ENCODE results near the gene SORCS2. TPM values are rescaled to one million over a fixed set of nuclear protein-coding genes. Genes with fewer than 3 reads are reported as not detected.

SORCS2 gene
- total RNA-seq, 5 donors from 2014 or later (not counting 1 experiment from before 2014, with no cell fraction given) = 0.22 TPM; not detected in 4

GRCh38 chr4:7781366-7781765, 589.0 kb downstream of the SORCS2 start:
- CTCF ChIA-PET = no interaction called here
- POLR2A ChIA-PET = no interaction called here
- ATAC-seq (replicated peaks in 1 of 4) (peak in 3 of 4 experiments; percentile 48 to 64 (median 62)), DNase-seq (no peak)
- Histone ChIP-seq H3K27ac (ENCODE audit: low read length) (no peak overlapping the region), H3K36me3 (ENCODE audit: control insufficient read depth in 2 of 2, extremely low read depth in 1 of 2, insufficient read depth in 1 of 2, low read length in 1 of 2) (peaks cover 3 to 22% of the 10 kb centered on the region in 2 donors), H3K9me3 (no peaks in the 10 kb centered on the region), H3K4me1 (ENCODE audit: control insufficient read depth in 1 of 2, extremely low read depth in 1 of 2, insufficient read depth in 2 of 2, low read length in 2 of 2) (peaks cover 7 to 30% of the 10 kb centered on the region in 2 experiments), H3K4me3 (ENCODE audit: control insufficient read depth in 1 of 2, extremely low read depth in 1 of 2, low read length in 1 of 2) (no peak overlapping the region), H3K27me3 (replicated peaks in 1 of 2; ENCODE audit: control insufficient read depth in 2 of 2, extremely low read depth in 1 of 2, insufficient read depth in 2 of 2, low read length in 1 of 2) (no peaks in the 10 kb centered on the region)
- Mint-ChIP-seq H3K4me3 (peak overlapping the region in 1 of 3 donors; percentile 26), H3K4me1 (peaks cover 10 to 63% (median 38%) of the 10 kb centered on the region in 3 donors), H3K27ac (peak overlapping the region; percentile 36 to 86), H3K9me3 (no peaks in the 10 kb centered on the region), H3K27me3 (no peaks in the 10 kb centered on the region), H3K36me3 (peaks cover 41% of the 10 kb centered on the region)
- WGBS (ENCODE audit: insufficient coverage) = 70% methylated on average over 8 of the region's 13 CpGs

GRCh38 chr4:7781993-7782392, 589.7 kb downstream of the SORCS2 start:
- no peak overlapping the region for H3K4me3 ChIP-seq (ENCODE audit: control insufficient read depth in 1 of 2, extremely low read depth in 1 of 2, low read length in 1 of 2)
- peak overlapping the region; percentile 66 to 86 for H3K27ac Mint-ChIP-seq
- H3K27me3 ChIP-seq (replicated peaks in 1 of 2; ENCODE audit: control insufficient read depth in 2 of 2, extremely low read depth in 1 of 2, insufficient read depth in 2 of 2, low read length in 1 of 2) = no peaks in the 10 kb centered on the region
- peaks cover 7 to 30% of the 10 kb centered on the region in 2 experiments for H3K4me1 ChIP-seq (ENCODE audit: control insufficient read depth in 1 of 2, extremely low read depth in 1 of 2, insufficient read depth in 2 of 2, low read length in 2 of 2)
- no peak for DNase-seq
- H3K27ac ChIP-seq (ENCODE audit: low read length) = no peak overlapping the region
- peaks cover 10 to 60% (median 38%) of the 10 kb centered on the region in 3 donors for H3K4me1 Mint-ChIP-seq
- H3K9me3 ChIP-seq = no peaks in the 10 kb centered on the region
- no peaks in the 10 kb centered on the region for H3K27me3 Mint-ChIP-seq
- 93% methylated on average over 15 of the region's 17 CpGs for WGBS (ENCODE audit: insufficient coverage)
- H3K36me3 ChIP-seq (ENCODE audit: control insufficient read depth in 2 of 2, extremely low read depth in 1 of 2, insufficient read depth in 1 of 2, low read length in 1 of 2) = peaks cover 3 to 22% of the 10 kb centered on the region in 2 donors
- POLR2A ChIA-PET = no interaction called here
- no peaks in the 10 kb centered on the region for H3K9me3 Mint-ChIP-seq
- H3K4me3 Mint-ChIP-seq = no peak overlapping the region
- H3K36me3 Mint-ChIP-seq = peaks cover 40% of the 10 kb centered on the region
- ATAC-seq (replicated peaks in 1 of 4) = no peak
- CTCF ChIA-PET = no interaction called here

GRCh38 chr4:7782783-7783182, 590.4 kb downstream of the SORCS2 start:
- DNase-seq (no peak), ATAC-seq (replicated peaks in 1 of 4) (no peak)
- peaks cover 36% of the 10 kb centered on the region for H3K36me3 Mint-ChIP-seq
- no peaks in the 10 kb centered on the region for H3K9me3 Mint-ChIP-seq
- H3K4me1 Mint-ChIP-seq = peaks cover 10 to 56% (median 38%) of the 10 kb centered on the region in 3 donors
- ChIA-PET POLR2A (no interaction called here), CTCF (no interaction called here)
- H3K27ac Mint-ChIP-seq = peak overlapping the region; percentile 12 to 13
- Histone ChIP-seq H3K27ac (ENCODE audit: low read length) (no peak overlapping the region), H3K36me3 (ENCODE audit: control insufficient read depth in 2 of 2, extremely low read depth in 1 of 2, insufficient read depth in 1 of 2, low read length in 1 of 2) (peaks cover 3 to 20% of the 10 kb centered on the region in 2 donors), H3K9me3 (no peaks in the 10 kb centered on the region), H3K4me3 (ENCODE audit: control insufficient read depth in 1 of 2, extremely low read depth in 1 of 2, low read length in 1 of 2) (no peak overlapping the region), H3K27me3 (replicated peaks in 1 of 2; ENCODE audit: control insufficient read depth in 2 of 2, extremely low read depth in 1 of 2, insufficient read depth in 2 of 2, low read length in 1 of 2) (no peaks in the 10 kb centered on the region), H3K4me1 (ENCODE audit: control insufficient read depth in 1 of 2, extremely low read depth in 1 of 2, insufficient read depth in 2 of 2, low read length in 2 of 2) (peaks cover 7 to 30% of the 10 kb centered on the region in 2 experiments)
- WGBS (ENCODE audit: insufficient coverage) = 52% methylated on average over 3 of the region's 8 CpGs
- no peaks in the 10 kb centered on the region for H3K27me3 Mint-ChIP-seq
- no peak overlapping the region for H3K4me3 Mint-ChIP-seq

GRCh38 chr4:7783541-7783940, 591.2 kb downstream of the SORCS2 start:
- 91% methylated on average over 8 of the region's 8 CpGs for WGBS (ENCODE audit: insufficient coverage)
- peaks cover 28% of the 10 kb centered on the region for H3K36me3 Mint-ChIP-seq
- peak overlapping the region in 1 of 2 donors; percentile 39 for H3K27ac Mint-ChIP-seq
- Histone ChIP-seq H3K9me3 (no peaks in the 10 kb centered on the region), H3K36me3 (ENCODE audit: control insufficient read depth in 2 of 2, extremely low read depth in 1 of 2, insufficient read depth in 1 of 2, low read length in 1 of 2) (peaks cover 3 to 13% of the 10 kb centered on the region in 2 donors), H3K4me3 (ENCODE audit: control insufficient read depth in 1 of 2, extremely low read depth in 1 of 2, low read length in 1 of 2) (no peak overlapping the region), H3K4me1 (ENCODE audit: control insufficient read depth in 1 of 2, extremely low read depth in 1 of 2, insufficient read depth in 2 of 2, low read length in 2 of 2) (peaks cover 7 to 30% of the 10 kb centered on the region in 2 experiments), H3K27me3 (replicated peaks in 1 of 2; ENCODE audit: control insufficient read depth in 2 of 2, extremely low read depth in 1 of 2, insufficient read depth in 2 of 2, low read length in 1 of 2) (no peaks in the 10 kb centered on the region), H3K27ac (ENCODE audit: low read length) (no peak overlapping the region)
- no peaks in the 10 kb centered on the region for H3K9me3 Mint-ChIP-seq
- H3K27me3 Mint-ChIP-seq = no peaks in the 10 kb centered on the region
- H3K4me1 Mint-ChIP-seq = peaks cover 10 to 56% (median 38%) of the 10 kb centered on the region in 3 donors
- H3K4me3 Mint-ChIP-seq = no peak overlapping the region
- ChIA-PET POLR2A (no interaction called here), CTCF (no interaction called here)
- no peak for DNase-seq
- no peak for ATAC-seq (replicated peaks in 1 of 4)

GRCh38 chr4:7784131-7784870, 592.0 kb downstream of the SORCS2 start:
- H3K27ac Mint-ChIP-seq = no peak overlapping the region
- no peaks in the 10 kb centered on the region for H3K27me3 Mint-ChIP-seq
- no peak overlapping the region for H3K4me3 Mint-ChIP-seq
- H3K36me3 ChIP-seq (ENCODE audit: control insufficient read depth in 2 of 2, extremely low read depth in 1 of 2, insufficient read depth in 1 of 2, low read length in 1 of 2) = peaks cover 0 to 12% of the 10 kb centered on the region in 2 donors
- 85% methylated on average over 8 of the region's 14 CpGs for WGBS (ENCODE audit: insufficient coverage)
- POLR2A ChIA-PET = interaction anchor here in 1 of 2 donors (0.5 kb wide), 1 partner anchor 47 kb away, joined by 4 read pairs; no protein-coding TSS in a partner anchor
- DNase-seq = no peak
- peaks cover 7 to 30% of the 10 kb centered on the region in 2 experiments for H3K4me1 ChIP-seq (ENCODE audit: control insufficient read depth in 1 of 2, extremely low read depth in 1 of 2, insufficient read depth in 2 of 2, low read length in 2 of 2)
- H3K4me1 Mint-ChIP-seq = peaks cover 10 to 49% (median 31%) of the 10 kb centered on the region in 3 donors
- no peak overlapping the region for H3K27ac ChIP-seq (ENCODE audit: low read length)
- no peak overlapping the region for H3K4me3 ChIP-seq (ENCODE audit: control insufficient read depth in 1 of 2, extremely low read depth in 1 of 2, low read length in 1 of 2)
- no peaks in the 10 kb centered on the region for H3K9me3 Mint-ChIP-seq
- H3K27me3 ChIP-seq (replicated peaks in 1 of 2; ENCODE audit: control insufficient read depth in 2 of 2, extremely low read depth in 1 of 2, insufficient read depth in 2 of 2, low read length in 1 of 2) = no peaks in the 10 kb centered on the region
- peaks cover 23% of the 10 kb centered on the region for H3K36me3 Mint-ChIP-seq
- no peaks in the 10 kb centered on the region for H3K9me3 ChIP-seq
- ATAC-seq (replicated peaks in 1 of 4) = no peak
- CTCF ChIA-PET = no interaction called here

GRCh38 chr4:7785017-7785416, 592.7 kb downstream of the SORCS2 start:
- ChIA-PET POLR2A (no interaction called here), CTCF (no interaction called here)
- WGBS (ENCODE audit: insufficient coverage) = 91% methylated on average over 4 of the region's 11 CpGs
- H3K9me3 Mint-ChIP-seq = no peaks in the 10 kb centered on the region
- H3K4me3 Mint-ChIP-seq = no peak overlapping the region
- peaks cover 24% of the 10 kb centered on the region for H3K36me3 Mint-ChIP-seq
- peaks cover 10 to 43% (median 25%) of the 10 kb centered on the region in 3 donors for H3K4me1 Mint-ChIP-seq
- Histone ChIP-seq H3K9me3 (no peaks in the 10 kb centered on the region), H3K27ac (ENCODE audit: low read length) (no peak overlapping the region), H3K4me1 (ENCODE audit: control insufficient read depth in 1 of 2, extremely low read depth in 1 of 2, insufficient read depth in 2 of 2, low read length in 2 of 2) (peaks cover 7 to 30% of the 10 kb centered on the region in 2 experiments), H3K27me3 (replicated peaks in 1 of 2; ENCODE audit: control insufficient read depth in 2 of 2, extremely low read depth in 1 of 2, insufficient read depth in 2 of 2, low read length in 1 of 2) (no peaks in the 10 kb centered on the region), H3K4me3 (ENCODE audit: control insufficient read depth in 1 of 2, extremely low read depth in 1 of 2, low read length in 1 of 2) (no peak overlapping the region), H3K36me3 (ENCODE audit: control insufficient read depth in 2 of 2, extremely low read depth in 1 of 2, insufficient read depth in 1 of 2, low read length in 1 of 2) (peaks cover 0 to 12% of the 10 kb centered on the region in 2 donors)
- no peaks in the 10 kb centered on the region for H3K27me3 Mint-ChIP-seq
- no peak for DNase-seq
- H3K27ac Mint-ChIP-seq = peak overlapping the region in 1 of 2 donors; percentile 28
- no peak for ATAC-seq (replicated peaks in 1 of 4)
